Measurements from ENCODE around the gene TMEM147. TPM values are rescaled to one million over a fixed set of nuclear protein-coding genes. Genes with fewer than 3 reads are reported as not detected.
A peak's percentile ranks its signal among the peaks of the same experiment; 100 is the strongest.

The TMEM147 gene, protein sequence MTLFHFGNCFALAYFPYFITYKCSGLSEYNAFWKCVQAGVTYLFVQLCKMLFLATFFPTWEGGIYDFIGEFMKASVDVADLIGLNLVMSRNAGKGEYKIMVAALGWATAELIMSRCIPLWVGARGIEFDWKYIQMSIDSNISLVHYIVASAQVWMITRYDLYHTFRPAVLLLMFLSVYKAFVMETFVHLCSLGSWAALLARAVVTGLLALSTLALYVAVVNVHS
- 86.3 to 105 TPM (median 90.9 TPM) in 3 replicates for total RNA-seq
- long read RNA-seq, transcript TMEM147-201 (7 exons, 899 nt) = major isoform, 130 of 142 reads
- long read RNA-seq, partial matches to known transcripts = 0 of 142 reads
- long read RNA-seq, other reads (novel, unspliced or antisense) = 4 of 142 reads

DNA sequence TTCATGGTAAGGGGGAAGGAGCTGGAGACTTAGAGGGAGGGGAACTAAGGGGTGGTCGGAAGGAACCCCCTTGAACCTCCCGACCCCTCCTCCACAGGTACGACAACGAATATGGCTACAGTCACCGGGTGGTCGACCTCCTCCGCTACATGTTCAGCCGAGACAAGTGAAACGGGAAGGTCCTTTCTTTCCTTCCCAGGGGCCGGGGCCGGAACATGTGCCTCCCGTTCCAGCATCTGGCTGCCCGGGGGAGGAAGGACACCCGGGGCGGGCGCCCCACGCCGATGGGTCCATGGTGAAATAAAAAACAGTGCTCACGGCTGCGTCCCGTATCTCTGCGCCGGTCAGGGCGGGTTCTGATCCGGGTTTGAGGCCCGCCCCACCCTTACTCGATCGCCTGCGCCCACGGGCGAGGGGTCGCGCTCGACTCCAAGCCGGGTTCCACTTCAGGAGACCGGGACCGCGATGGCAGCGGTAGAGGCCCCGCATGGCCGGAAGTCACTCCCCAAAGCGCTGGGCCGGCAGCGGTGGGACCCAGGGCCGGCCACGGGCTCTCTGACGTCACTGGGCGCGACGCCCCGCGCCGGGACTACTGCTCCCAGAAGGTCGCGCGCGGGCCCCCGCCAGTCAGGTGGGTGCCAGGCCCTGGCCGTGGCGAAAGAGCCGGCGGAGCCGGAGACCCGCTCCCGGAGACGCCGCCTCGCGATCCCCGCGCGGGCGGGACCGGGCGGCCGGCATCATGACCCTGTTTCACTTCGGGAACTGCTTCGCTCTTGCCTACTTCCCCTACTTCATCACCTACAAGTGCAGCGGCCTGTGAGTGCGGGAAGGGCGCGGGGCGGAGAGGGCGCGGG is at the start of gene TMEM147:
TMEM147 (plus strand) TSS at position 626 of the 854 bp plus-strand sequence; CDS start at position 740, 114 bp downstream.
- peaks cover 7% of the 10 kb centered on the region for H3K36me3 Mint-ChIP-seq (ENCODE audit: low read depth)
- no peak for DNase-seq (ENCODE audit: low spot score)
- H3K4me1 Mint-ChIP-seq (ENCODE audit: low read depth) = peaks cover 21% of the 10 kb centered on the region
- peak within 1 kb of the TSS; percentile 79 for H3K27ac Mint-ChIP-seq (ENCODE audit: unreplicated experiment)
- TF ChIP-seq, protein P1, sequence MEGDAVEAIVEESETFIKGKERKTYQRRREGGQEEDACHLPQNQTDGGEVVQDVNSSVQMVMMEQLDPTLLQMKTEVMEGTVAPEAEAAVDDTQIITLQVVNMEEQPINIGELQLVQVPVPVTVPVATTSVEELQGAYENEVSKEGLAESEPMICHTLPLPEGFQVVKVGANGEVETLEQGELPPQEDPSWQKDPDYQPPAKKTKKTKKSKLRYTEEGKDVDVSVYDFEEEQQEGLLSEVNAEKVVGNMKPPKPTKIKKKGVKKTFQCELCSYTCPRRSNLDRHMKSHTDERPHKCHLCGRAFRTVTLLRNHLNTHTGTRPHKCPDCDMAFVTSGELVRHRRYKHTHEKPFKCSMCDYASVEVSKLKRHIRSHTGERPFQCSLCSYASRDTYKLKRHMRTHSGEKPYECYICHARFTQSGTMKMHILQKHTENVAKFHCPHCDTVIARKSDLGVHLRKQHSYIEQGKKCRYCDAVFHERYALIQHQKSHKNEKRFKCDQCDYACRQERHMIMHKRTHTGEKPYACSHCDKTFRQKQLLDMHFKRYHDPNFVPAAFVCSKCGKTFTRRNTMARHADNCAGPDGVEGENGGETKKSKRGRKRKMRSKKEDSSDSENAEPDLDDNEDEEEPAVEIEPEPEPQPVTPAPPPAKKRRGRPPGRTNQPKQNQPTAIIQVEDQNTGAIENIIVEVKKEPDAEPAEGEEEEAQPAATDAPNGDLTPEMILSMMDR (IDR thresholded peaks at IDR 0.05) = peak; percentile 8
- H3K27me3 Mint-ChIP-seq (ENCODE audit: low read depth) = no peaks in the 10 kb centered on the region
- no peaks in the 10 kb centered on the region for H3K9me3 Mint-ChIP-seq (ENCODE audit: low read depth)
- peak within 1 kb of the TSS; percentile 95 for H3K4me3 Mint-ChIP-seq (ENCODE audit: unreplicated experiment)

DNA sequence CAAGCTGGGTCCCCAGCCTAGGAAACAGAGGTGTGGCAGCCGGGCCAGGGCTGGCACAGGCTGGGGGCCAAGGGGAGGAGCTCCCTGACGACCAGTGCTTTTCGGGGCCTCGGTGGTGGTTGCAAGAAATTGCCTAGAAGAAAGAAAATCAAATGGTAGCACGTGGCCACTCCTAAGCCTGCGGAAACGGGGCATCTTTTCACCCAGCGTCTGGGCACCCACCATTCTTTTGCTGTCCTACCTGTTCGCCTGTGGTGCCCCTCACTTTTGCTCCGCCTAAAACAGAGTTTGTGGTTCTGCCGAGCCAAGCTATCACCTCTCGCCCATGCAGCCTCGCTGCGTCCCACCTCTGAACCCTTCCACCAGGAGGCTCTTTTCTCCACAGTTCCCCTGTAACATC is 48.0 kb upstream of the TMEM147 start:
- Mint-ChIP-seq H3K36me3 (ENCODE audit: low read depth) (no peaks in the 10 kb centered on the region), H3K4me1 (ENCODE audit: low read depth) (peaks cover 5% of the 10 kb centered on the region), H3K27me3 (ENCODE audit: low read depth) (peaks cover 37% of the 10 kb centered on the region), H3K27ac (ENCODE audit: unreplicated experiment) (no peak overlapping the region), H3K9me3 (ENCODE audit: low read depth) (no peaks in the 10 kb centered on the region), H3K4me3 (ENCODE audit: unreplicated experiment) (no peak overlapping the region)
- TF ChIP-seq, protein P1 (IDR thresholded peaks at IDR 0.05) = no peak
- no peak for DNase-seq (ENCODE audit: low spot score)

DNA sequence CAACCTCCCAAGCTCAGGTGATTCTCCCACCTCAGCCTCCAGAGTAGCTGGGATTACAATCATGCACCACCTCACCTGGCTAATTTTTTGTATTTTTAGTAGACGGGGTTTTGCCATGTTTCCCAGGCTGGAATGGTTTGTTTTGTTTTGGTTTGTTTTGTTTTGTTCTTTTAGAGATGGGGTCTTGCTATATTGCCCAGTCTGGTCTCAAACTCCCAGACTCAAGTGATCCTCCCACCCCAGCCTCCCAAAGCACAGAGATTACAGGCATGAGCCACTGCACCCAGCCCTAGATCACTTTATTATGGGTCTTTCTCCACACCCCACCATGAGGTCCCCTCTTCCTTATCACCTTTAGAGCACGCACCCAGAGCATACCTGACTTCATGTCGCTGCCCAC is 47.2 kb upstream of the TMEM147 start:
- Mint-ChIP-seq H3K36me3 (ENCODE audit: low read depth) (no peaks in the 10 kb centered on the region), H3K9me3 (ENCODE audit: low read depth) (no peaks in the 10 kb centered on the region), H3K4me3 (ENCODE audit: unreplicated experiment) (no peak overlapping the region), H3K27me3 (ENCODE audit: low read depth) (peaks cover 34% of the 10 kb centered on the region), H3K27ac (ENCODE audit: unreplicated experiment) (no peak overlapping the region), H3K4me1 (ENCODE audit: low read depth) (peaks cover 5% of the 10 kb centered on the region)
- DNase-seq (ENCODE audit: low spot score) = no peak
- TF ChIP-seq, protein P1 (IDR thresholded peaks at IDR 0.05) = no peak

DNA sequence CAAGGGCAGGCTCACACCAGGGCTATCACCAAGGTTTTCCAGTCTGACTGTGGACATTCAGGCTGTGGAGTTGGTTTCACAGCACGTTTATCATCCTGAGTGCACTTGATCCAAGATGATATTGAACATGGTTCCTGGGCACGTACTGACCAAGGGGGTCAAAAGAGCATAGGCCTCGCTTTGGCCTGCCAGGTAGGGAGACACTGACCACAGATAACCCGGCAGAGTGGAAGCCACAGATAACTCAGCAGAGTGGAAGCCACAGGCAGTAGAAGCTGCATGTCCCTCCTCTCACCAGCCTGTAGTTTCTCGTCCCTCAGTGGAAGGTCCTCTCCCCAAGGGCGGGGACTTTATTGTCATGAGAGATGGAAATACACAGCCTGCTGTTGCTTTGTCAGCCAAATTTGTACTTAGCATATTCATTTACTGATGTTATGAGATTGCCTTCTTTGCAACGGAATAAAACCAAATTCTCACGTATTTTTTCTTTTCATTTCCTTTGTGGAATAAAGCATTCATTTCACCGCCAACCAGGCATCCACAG is 46.4 kb upstream of the TMEM147 start:
- no peak for DNase-seq (ENCODE audit: low spot score)
- Mint-ChIP-seq H3K27me3 (ENCODE audit: low read depth) (peaks cover 38% of the 10 kb centered on the region), H3K36me3 (ENCODE audit: low read depth) (no peaks in the 10 kb centered on the region), H3K27ac (ENCODE audit: unreplicated experiment) (no peak overlapping the region), H3K9me3 (ENCODE audit: low read depth) (no peaks in the 10 kb centered on the region), H3K4me3 (ENCODE audit: unreplicated experiment) (no peak overlapping the region), H3K4me1 (ENCODE audit: low read depth) (peaks cover 5% of the 10 kb centered on the region)
- TF ChIP-seq, protein P1 (IDR thresholded peaks at IDR 0.05) = no peak

DNA sequence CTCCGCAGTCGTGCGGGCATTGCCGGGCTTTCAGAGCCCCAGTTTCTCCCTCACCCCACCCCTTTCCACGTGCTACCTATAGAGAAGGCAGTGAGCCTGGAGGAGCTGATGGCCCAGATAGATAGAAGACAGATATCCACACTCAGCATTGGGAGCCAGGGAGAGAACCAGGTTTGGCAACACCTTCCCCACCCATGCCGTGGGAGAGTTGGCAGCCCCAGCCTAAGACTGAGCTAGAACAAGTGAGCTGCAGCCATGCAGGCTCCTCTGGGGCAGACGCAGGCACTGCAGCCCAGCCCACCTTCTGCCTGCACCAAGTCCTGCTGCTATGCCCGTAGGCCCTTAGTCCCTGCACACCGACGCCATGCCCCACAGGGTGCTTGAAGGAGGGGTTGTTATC is 44.8 kb upstream of the TMEM147 start:
- DNase-seq (ENCODE audit: low spot score) = no peak
- no peak overlapping the region for H3K27ac Mint-ChIP-seq (ENCODE audit: unreplicated experiment)
- H3K36me3 Mint-ChIP-seq (ENCODE audit: low read depth) = no peaks in the 10 kb centered on the region
- no peaks in the 10 kb centered on the region for H3K9me3 Mint-ChIP-seq (ENCODE audit: low read depth)
- peaks cover 49% of the 10 kb centered on the region for H3K27me3 Mint-ChIP-seq (ENCODE audit: low read depth)
- TF ChIP-seq, protein P1 (IDR thresholded peaks at IDR 0.05) = no peak
- H3K4me1 Mint-ChIP-seq (ENCODE audit: low read depth) = no peaks in the 10 kb centered on the region
- H3K4me3 Mint-ChIP-seq (ENCODE audit: unreplicated experiment) = no peak overlapping the region

Measured in chondrocyte (in vitro differentiated cells).